Measurements from ENCODE around the gene PAM16.
"Not testable (repeated sequence)": the region's sequence is repeated elsewhere in the genome, so short reads cannot be mapped to it uniquely, and the experiment has no call there.

Gene PAM16

DNA sequence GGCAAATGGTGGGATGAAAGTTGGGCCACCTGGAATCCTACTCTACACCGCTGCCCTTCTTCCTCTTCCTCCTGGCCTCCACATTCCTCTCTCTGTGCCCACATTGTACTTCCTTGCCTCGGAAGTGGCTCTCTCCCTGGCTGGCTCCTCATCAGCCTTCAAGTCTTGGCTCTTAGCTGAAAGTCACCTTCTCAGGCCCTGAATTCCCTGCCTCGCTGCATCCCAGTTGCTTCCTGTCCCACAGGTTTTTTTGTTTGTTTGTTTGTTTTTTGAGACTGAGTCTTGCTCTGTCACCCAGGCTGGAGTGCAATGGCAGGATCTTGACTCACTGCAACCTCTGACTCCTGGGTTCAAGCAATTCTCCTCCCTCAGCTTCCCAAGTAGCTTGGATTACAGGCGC, 2.6 kb upstream of the PAM16 start:
- FAIRE-seq: no peak
- no peak for DNase-seq (ENCODE audit: low spot score)

DNA sequence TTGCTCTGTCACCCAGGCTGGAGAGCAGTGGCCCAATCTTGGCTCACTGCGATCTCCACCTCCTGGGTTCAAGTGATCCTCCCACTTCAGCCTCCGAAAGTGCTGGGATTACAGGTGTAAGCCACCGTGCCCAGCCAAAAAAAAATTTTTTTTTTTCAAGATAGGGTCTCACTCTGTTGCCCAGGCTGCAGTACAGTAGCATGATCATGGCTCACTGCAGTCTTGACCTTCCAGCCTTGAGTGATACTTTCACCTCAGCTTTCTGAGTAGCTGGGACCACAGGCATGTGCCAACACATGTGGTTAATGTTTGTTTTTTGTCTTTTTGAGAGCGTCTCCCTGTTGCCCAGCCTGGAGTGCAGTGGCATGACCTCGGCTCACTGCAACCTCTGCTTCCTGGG, 1.7 kb upstream of the PAM16 start:
- no peak for FAIRE-seq
- DNase-seq (ENCODE audit: low spot score): no peak

DNA sequence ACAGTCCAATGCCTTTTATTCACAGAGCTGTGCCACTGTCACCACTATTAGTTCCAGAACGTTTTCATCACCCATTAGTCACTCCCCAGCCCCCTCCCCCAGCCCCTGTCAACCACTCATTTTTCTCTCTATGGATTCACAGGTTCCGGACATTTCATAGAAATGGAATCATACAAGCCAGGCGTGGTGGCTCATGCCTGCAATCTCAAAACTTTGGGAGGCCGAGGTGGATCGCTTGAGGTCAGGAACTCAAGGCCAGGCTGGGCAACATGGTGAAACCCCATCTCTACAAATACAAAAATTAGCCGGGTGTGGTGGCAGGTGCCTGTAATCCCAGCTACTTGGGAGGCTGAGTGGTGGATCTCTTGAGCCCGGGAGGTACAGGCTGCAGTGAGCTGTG, 759 bp upstream of the PAM16 start:
- FAIRE-seq (no peak), DNase-seq (ENCODE audit: low spot score) (no peak)

DNA sequence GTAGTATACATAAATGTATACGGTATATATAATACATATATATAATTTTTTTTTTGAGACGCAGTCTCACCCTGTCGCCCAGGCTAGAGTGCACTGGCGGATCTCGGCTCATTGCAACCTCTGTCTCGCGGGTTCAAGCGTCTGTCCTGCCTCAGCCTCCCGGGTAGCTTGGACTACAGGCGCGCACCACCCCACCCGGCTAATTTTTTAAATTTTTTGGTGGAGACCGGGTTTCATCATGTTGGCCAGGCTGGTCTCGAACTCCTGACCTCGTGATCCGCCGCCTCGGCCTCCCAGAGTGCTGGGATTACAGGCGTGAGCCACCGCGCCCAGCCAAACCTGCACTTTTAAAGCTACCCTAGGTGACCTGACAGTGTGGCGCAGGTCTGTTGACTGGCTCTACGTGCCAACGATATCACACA, 745 bp downstream of the PAM16 start:
- no peak for DNase-seq (ENCODE audit: low spot score)
- FAIRE-seq: no peak

DNA sequence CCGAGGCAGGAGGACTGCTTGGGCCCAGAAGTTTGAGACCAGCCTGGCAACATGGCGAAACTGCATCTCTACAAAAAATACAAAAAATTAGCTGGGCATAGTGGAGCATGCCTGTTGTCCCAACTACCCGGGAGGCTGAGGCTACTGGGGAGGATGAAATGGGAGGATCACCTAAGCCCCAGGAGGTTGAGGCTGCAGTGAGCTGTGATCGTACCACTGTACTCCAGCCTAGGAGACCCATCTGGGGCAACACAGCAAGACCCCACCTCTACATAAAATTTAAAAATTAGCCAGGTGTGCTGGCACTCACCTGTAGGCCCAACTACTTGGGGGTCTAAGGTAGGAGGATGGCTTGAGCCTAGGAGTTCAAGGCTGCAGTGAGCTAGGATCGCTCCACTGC, 1.8 kb downstream of the PAM16 start:
- FAIRE-seq (no peak), DNase-seq (ENCODE audit: low spot score) (no peak)

DNA sequence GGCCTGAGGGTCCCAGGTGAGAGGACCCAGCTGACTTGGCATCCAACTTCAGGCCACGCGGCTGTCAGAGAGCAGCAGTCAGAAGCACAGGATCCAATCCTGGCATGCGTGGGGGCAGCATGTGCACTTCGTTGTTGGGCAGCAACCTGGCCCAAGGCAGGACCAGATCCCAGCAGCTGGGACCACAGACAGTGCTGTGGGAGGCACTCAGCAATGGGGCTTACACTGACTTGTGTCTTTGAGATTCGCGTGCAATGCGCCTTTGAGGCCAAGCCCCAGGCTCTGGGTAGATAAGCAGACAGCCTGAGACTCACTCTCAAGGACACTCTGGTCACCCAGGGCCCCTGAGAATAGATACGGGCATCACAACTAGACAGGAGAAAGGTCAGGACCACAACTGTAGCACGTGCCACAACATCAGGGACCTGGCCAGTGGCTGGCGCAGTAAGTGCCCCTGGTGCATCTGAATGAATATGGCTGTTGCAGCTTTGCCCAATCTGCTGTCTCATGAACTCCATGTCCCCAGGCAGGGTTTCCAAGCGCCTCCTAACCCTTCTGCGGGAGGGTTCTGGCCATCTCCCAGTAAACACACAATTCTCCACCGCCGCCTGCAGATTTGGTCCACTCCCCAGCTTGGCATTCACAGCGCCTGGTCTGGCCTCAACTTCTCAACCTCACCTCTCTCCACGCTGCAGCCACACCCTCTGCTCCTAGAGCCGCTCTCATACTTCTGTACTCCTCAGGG, 3.2 kb downstream of the PAM16 start:
- no peak for FAIRE-seq
- no peak for DNase-seq (ENCODE audit: low spot score)

DNA sequence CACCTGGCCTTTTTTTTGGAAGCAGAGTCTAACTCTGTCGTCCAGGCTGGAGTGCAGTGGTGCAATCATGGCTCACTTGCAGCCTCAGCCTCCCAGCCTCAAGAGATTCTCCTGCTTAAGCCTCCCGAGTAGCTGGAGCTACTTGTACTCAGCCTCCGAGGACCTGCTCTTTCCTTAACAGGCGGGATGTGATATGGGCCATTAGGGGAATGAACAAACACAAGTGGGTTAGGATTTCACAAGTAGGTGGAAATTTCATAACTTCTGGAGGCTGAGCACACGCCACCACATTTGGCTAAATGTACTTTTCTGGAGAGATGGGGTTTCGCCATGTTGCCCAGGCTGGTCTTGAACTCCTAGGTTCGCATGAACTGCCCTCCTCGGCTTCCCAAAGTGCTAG, 4.1 kb downstream of the PAM16 start:
- FAIRE-seq (no peak), DNase-seq (ENCODE audit: low spot score) (no peak)

DNA sequence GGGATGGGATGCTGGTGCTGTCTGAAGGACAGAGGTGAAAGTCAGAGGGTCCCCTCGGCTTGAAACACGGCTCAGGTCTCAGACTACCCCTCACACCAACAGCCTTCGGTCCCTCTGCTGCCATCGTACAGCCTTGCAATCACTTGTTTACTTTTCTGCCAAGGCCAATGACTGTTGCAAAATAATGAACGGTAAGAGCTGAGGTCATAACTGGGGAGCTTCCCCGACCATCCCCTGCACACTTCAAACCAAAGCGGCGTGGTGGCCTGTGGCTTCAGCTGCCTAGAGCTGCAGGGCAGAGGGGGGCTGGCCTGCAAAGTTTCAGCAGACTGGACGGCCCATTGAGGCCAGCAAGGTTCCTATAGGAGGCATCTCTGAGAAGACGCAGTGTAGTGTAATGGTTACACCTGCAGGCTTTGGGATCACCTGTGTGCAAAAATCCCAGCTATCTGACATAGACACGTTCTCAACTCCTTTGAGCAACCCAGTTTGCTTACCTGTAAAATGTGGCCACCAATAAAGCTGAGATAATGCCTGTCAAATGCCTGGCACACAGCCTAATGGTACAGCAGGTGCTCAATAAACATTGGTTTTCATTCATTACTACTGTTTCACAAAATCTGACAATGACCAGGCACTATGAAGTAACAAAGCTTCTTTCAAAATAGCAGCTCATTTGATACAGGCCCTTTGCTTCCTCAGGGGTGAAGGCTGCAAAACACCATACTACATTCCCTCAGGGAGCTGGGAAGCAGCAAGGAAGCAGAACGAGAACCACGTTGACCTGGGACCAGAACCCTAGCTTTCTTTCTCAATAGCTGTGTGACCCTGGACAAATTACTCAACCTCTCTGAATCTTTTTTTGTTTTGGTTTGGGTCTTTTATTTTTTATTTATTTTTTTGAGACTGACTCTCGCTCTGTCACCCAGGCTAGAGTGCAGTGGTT, 5.0 kb downstream of the PAM16 start:
- DNase-seq (ENCODE audit: low spot score) (no peak), FAIRE-seq (no peak)

DNA sequence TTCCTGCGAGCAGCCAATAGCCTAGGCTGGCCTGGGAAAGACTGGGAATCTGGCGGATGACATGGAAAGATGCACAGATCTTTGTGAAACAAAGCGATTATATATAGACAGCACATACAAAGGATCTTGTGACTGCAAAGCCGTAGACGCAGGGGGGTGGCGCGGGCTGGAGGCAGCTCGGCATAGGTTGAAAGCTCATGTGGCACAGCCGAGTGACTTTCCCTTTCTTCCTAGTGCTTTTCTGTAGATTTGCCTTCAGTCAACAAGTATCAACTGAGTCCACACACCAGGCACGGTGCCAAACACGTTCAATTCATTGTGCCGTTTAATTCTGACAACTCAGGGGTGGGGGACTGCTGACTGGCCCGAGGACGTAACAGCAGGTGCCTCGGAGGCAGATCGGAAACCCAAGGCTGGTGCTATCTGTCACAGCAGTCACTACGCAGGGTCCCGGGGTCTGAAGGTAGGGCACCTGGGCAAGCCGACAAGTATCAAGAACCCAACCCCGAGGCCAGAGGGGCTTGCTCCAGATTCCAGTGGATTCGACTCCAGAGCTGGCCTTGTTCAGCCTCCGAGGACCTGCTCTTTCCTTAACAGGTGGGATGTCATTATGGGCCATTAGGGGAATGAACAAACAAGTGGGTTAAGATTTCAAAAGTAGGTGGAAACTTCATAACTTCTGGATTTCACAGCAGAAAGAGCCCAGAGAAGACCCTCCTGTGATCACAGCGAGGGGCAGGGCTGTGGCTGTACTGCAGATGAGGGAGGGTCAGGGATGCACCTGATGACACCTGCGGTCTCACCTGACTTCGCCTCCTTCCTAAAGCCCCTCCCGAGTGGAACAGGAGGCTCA, 5.9 kb downstream of the PAM16 start:
- DNase-seq (ENCODE audit: low spot score): no peak
- FAIRE-seq: no peak

DNA sequence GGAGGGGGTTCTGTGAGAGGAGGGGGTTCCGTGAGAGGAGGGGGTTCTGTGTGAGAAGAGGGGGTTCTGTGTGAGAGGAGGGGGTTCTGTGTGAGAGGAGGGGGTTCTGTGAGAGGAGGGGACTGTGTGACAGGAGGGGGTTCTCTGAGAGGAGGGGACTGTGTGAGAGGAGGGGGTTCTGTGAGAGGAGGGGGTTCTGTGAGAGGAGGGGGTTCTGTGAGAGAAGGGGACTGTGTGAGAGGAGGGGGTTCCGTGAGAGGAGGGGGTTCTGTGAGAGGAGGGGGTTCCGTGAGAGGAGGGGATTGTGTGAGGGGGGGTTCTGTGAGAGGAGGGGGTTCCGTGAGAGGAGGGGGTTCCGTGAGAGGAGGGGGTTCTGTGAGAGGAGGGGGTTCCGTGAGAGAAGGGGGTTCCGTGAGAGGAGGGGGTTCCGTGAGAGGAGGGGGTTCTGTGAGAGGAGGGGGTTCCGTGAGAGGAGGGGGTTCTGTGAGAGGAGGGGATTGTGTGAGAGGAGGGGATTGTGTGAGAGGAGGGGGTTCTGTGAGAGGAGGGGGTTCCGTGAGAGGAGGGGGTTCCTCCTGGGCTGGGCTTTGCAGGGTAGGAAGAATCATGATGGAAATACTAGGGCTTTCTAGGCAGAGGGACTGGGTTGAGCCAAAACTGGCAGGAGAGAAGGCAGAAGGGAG, 6.7 kb downstream of the PAM16 start:
- not testable (repeated sequence) for DNase-seq (ENCODE audit: low spot score)
- peak; percentile 79 for FAIRE-seq

DNA sequence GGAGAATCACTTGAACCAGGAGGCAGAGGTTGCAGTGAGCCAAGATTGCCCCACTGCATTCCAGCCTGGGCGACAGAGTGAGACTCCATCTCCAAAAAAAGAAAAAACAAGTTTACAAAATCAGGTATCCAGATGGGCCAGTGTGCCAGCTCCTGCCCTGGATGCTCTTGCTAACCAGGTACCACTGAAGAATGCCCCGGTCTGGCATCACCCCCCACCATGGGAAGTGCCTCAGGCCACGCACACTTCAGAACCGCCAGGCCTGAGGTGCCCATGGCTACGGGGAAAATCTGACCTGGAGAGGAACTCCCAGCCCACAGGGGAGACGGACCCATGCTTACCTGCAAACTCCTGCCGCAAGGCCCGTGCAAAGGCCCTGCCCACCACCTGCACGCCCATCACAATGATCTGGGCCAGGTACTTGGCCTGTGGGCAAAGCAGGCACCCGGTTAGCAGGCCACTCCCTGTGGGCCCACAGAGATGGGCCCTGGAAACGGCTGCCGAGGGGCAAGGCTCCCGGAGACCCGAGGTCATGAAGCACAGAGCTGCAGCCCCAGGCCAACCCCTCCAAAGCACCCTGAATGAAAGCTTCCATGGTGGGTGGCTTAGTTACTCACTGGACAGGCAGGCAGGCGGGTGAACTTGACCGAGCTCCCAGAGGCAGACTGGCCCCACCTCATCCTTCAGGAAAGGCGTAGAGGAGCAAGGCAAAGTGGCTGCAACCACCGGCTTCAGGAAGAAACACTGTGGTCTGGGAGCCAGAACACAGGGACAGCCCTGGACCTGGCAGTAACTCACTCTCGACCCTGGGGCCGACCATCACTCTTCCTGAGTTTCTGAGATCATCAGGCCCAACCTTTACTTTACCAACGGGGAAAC, 8.0 kb downstream of the PAM16 start:
- no peak for FAIRE-seq
- DNase-seq (ENCODE audit: low spot score): no peak

DNA sequence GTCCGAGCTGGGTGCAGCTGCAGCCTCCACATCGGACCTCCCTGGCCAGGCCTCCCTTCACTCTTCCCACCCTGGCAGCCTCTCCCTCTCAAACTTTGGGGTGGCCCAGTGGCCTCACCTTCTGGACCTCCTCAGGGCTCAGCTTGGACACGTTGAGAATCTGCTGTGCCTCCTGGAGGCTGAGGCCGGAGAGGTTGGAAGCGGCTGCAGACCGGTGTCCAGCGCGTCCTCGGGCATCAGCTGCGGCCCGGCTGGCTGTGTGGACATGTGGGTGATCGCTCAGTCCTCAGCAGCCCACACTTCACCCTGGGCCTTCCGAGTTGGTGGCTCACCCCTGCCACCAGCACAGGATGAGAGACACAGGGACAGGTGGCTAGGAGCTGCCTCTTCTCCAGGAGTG, 9.9 kb downstream of the PAM16 start:
- FAIRE-seq (no peak), DNase-seq (ENCODE audit: low spot score) (no peak)

DNA sequence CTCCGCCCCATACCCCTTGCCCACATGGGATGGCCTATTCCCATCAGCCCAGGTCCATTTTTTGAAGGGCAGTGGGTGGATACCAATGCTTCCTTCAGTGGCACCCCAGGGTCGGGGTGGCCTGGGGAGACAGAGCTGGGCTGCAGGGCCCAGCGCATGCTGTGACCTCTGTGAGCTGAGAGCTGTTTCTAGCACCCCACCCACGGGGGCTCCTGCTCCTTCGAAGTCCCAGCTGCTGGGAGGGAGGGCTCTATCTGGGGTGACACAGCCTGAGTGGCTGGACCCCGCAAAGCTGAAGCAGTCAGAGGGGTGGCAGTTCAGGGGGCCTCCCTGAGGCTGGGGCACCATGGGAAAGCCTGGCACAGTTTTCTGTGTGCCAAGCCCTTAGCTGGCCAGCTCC, 10.7 kb downstream of the PAM16 start:
- DNase-seq (ENCODE audit: low spot score) (no peak), FAIRE-seq (no peak)

DNA sequence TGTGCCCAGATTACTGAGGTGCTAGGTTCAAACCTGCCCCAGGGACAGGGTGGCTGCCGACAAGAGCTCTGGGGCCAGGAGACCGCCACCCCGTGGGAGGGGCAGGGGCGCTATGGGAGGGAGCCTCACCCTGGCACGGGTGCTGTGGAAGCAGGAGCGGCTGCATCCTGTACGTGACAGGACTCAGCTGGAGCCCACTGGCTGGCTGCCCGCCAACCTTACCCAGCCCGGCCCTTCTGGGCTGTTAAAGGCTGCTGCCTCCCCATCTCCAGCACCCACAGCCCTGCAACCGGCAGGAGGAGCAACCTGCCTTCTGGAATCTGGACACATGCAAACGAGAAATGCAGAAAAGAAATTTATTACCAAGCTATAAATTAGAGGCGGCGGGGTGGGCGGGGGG, 11.2 kb downstream of the PAM16 start:
- no peak for DNase-seq (ENCODE audit: low spot score)
- FAIRE-seq: no peak

DNA sequence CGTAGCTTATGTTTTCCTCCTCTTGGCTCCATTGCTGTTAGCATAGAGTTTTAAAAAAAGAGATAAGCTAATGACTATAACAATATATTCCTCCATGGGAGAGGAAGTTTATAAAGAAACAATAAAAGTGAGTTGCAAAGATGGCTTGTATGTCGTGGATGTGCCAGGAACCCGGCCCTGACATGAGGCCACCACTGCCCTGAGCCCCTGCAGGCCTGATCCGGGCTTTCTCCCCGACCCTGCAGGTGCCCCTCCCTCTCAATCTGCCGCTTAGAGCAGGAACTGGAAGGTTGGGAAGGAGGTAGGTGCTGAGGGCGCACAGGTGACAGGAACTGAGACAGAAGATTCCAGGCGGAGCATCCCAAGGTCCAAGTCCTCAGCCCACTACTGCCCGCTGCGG, 11.7 kb downstream of the PAM16 start:
- FAIRE-seq (no peak), DNase-seq (ENCODE audit: low spot score) (no peak)

DNA sequence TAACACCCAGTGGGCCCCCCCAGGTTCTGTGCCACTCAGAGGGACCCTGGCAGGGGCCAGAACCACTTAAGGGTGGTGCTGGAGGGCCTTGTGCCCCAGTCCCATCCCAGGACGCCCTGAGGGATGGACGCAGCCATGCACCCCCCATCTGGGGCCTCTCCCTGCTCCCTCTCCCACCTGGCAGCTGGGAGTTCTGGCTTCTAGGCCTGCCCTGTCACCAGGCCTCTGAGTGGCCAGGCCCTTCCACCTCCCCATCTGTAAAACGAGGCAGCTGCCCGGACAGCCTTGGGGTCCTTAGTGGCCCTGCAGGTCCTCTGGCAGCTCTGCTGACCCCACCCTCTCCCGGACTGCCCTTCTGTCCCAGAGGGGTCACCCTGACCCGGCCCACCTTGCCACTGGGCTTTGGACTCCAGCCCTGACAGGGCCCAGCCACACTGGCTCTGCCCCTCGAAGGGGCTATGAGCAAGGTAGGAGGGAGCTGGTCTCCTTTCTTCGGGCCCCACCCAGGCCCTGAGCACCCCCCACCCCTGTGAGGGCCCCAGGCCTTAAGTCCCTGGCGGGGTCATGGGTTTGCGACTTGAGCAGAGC, 12.3 kb downstream of the PAM16 start:
- no peak for DNase-seq (ENCODE audit: low spot score)
- FAIRE-seq: no peak

DNA sequence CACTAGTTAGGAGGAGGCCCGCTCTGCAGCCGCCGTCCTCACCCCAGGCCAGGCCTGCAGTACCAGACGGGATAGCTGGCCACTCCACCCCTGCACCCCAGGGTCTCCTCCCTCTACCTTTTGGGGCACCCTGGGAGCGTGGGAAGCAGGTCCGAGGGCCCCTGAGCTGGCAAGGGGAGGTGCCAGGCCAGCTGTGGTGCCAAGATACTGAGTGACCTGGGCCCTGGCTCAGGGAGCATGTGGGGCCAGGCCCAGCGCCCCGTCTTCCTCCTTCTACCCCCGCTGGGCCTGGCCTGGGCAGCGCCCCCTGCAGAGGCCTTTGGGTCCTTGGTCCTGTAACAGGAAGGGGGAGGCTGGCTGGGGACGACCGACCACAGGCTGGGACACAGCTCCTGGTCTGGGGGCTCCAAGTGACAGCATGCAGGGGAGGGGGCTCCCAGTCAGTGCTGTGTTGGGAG, 13.0 kb downstream of the PAM16 start:
- no peak for FAIRE-seq
- DNase-seq (ENCODE audit: low spot score): no peak

DNA sequence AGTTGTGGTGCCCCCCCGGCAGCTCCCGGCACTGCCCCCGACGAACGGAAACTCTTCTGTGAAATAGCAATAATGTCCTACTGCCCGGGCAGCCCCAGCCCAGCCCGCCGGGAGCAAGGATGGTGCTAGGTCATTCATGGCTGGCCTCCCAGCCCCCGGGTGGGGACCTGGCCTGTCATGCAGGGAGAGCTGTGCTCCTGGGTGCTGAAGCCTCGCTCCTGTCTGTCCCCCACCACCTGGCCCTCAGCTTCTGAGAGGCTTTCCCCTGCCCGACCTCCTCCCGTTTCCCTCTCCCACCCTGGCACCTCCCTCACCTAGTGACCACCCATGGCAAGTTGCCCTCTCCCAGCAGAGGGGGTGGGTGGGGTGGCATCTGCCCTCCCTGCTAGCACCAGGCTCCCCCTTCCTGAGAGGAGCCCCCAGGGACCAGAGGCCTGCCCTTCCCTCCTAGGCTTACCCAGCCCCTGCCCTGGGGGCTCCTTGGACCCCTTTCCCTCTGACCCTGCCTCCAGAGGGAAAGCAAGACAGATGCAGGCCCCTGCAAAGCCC, 13.5 kb downstream of the PAM16 start:
- DNase-seq (ENCODE audit: low spot score): no peak
- no peak for FAIRE-seq

Data from urothelium cell line (cell line).